Adipocyte (in vitro differentiated cells): Measurements from ENCODE around the gene SERPINH1.

Experiments
- DNase-seq: peaks from one replicate; pipeline ENCODE4 v3.0.0-alpha.2; 2015; ENCODE audit warnings: low read depth
- H3K27me3 ChIP-seq: replicated peaks from 2 replicates; pipeline ENCODE4 v1.7.0; 2013; ENCODE audit warnings: mild to moderate bottlenecking, low read length, moderate library complexity; ENCODE audit not compliant: control insufficient read depth, insufficient read depth
- H3K36me3 ChIP-seq: 2 replicates; pipeline ENCODE4 v1.7.0; 2013; ENCODE audit warnings: low read length, mild to moderate bottlenecking, moderate library complexity; ENCODE audit not compliant: control insufficient read depth, insufficient read depth, severe bottlenecking
- H3K4me1 ChIP-seq: 2 replicates; pipeline ENCODE4 v1.7.0; 2013; ENCODE audit warnings: mild to moderate bottlenecking, low read length, moderate library complexity; ENCODE audit not compliant: control insufficient read depth, insufficient read depth
- H3K4me3 ChIP-seq: 2 replicates; pipeline ENCODE4 v1.7.0; 2013; ENCODE audit warnings: mild to moderate bottlenecking, low read length, moderate library complexity
- H3K9ac ChIP-seq: 2 replicates; pipeline ENCODE4 v1.7.0; 2013; ENCODE audit warnings: mild to moderate bottlenecking, low read length, moderate library complexity
- H3K9me3 ChIP-seq: 2 replicates; pipeline ENCODE4 v1.7.0; 2013; ENCODE audit warnings: mild to moderate bottlenecking, low read length, moderate library complexity; ENCODE audit not compliant: control insufficient read depth

The SERPINH1 gene

GRCh38 chr11:75562048-75562835 is at the start of gene SERPINH1:
Gene SERPINH1, plus strand, starts transcription at chr11:75562253. Its CDS starts 4,097 bp downstream, at chr11:75566350.
- peak; percentile 93 for DNase-seq
- peak within 1 kb of the TSS; percentile 99 for H3K9ac ChIP-seq
- no peaks in the 10 kb centered on the region for H3K9me3 ChIP-seq
- H3K36me3 ChIP-seq: peaks cover 22% of the 10 kb centered on the region
- peaks cover 70% of the 10 kb centered on the region for H3K4me1 ChIP-seq
- H3K27me3 ChIP-seq: no peaks in the 10 kb centered on the region
- H3K4me3 ChIP-seq: peak within 1 kb of the TSS; percentile 93

GRCh38 chr11:75513250-75513649 is 48.8 kb upstream of the SERPINH1 start:
- no peak for DNase-seq
- peaks cover 18% of the 10 kb centered on the region for H3K4me1 ChIP-seq
- H3K4me3 ChIP-seq: no peak overlapping the region
- H3K27me3 ChIP-seq: peaks cover 4% of the 10 kb centered on the region
- peaks cover 5% of the 10 kb centered on the region for H3K9me3 ChIP-seq
- no peaks in the 10 kb centered on the region for H3K36me3 ChIP-seq
- no peak overlapping the region for H3K9ac ChIP-seq

- no peak overlapping the region for H3K4me3 ChIP-seq
- H3K4me1 ChIP-seq: peaks cover 16% of the 10 kb centered on the region
- H3K36me3 ChIP-seq: no peaks in the 10 kb centered on the region
- H3K9ac ChIP-seq: no peak overlapping the region
- H3K9me3 ChIP-seq: peaks cover 5% of the 10 kb centered on the region
- no peak for DNase-seq
- H3K27me3 ChIP-seq: peaks cover 8% of the 10 kb centered on the region
Observed at GRCh38 chr11:75514596-75514995, 47.5 kb upstream of the SERPINH1 start.

GRCh38 chr11:75516140-75516539 is 45.9 kb upstream of the SERPINH1 start:
- Histone ChIP-seq H3K27me3 (peaks cover 8% of the 10 kb centered on the region), H3K9me3 (peaks cover 5% of the 10 kb centered on the region), H3K36me3 (no peaks in the 10 kb centered on the region), H3K9ac (no peak overlapping the region), H3K4me1 (peaks cover 3% of the 10 kb centered on the region), H3K4me3 (no peak overlapping the region)
- no peak for DNase-seq

GRCh38 chr11:75516886-75517285 is 45.2 kb upstream of the SERPINH1 start:
- DNase-seq: no peak
- Histone ChIP-seq H3K9me3 (peaks cover 5% of the 10 kb centered on the region), H3K9ac (no peak overlapping the region), H3K27me3 (peaks cover 10% of the 10 kb centered on the region), H3K36me3 (no peaks in the 10 kb centered on the region), H3K4me1 (no peaks in the 10 kb centered on the region), H3K4me3 (no peak overlapping the region)

GRCh38 chr11:75518204-75518549 is 43.9 kb upstream of the SERPINH1 start:
- Histone ChIP-seq H3K27me3 (peaks cover 18% of the 10 kb centered on the region), H3K36me3 (no peaks in the 10 kb centered on the region), H3K9me3 (peaks cover 5% of the 10 kb centered on the region), H3K4me1 (no peaks in the 10 kb centered on the region), H3K9ac (no peak overlapping the region), H3K4me3 (no peak overlapping the region)
- DNase-seq: no peak

GRCh38 chr11:75518771-75519653 is 43.0 kb upstream of the SERPINH1 start:
- Histone ChIP-seq H3K4me3 (no peak overlapping the region), H3K9ac (no peak overlapping the region), H3K9me3 (peaks cover 5% of the 10 kb centered on the region), H3K4me1 (peaks cover under 1% of the 10 kb centered on the region), H3K27me3 (peaks cover 25% of the 10 kb centered on the region), H3K36me3 (no peaks in the 10 kb centered on the region)
- no peak for DNase-seq

- DNase-seq: no peak
Observed at GRCh38 chr11:75520688-75521087, 41.4 kb upstream of the SERPINH1 start.

GRCh38 chr11:75522286-75523044 is 39.6 kb upstream of the SERPINH1 start:
- Histone ChIP-seq H3K27me3 (peaks cover 24% of the 10 kb centered on the region), H3K4me1 (peaks cover 8% of the 10 kb centered on the region), H3K9ac (no peak overlapping the region), H3K9me3 (no peaks in the 10 kb centered on the region), H3K4me3 (no peak overlapping the region), H3K36me3 (no peaks in the 10 kb centered on the region)
- DNase-seq: no peak

More at GRCh38 chr11:75520688-75521087, 41.4 kb upstream of the SERPINH1 start:
- Histone ChIP-seq H3K36me3 (no peaks in the 10 kb centered on the region), H3K9ac (no peak overlapping the region), H3K9me3 (peaks cover 5% of the 10 kb centered on the region), H3K4me3 (no peak overlapping the region), H3K27me3 (peaks cover 28% of the 10 kb centered on the region), H3K4me1 (peaks cover 8% of the 10 kb centered on the region)

GRCh38 chr11:75523189-75523588 is 38.9 kb upstream of the SERPINH1 start:
- Histone ChIP-seq H3K9me3 (no peaks in the 10 kb centered on the region), H3K9ac (no peak overlapping the region), H3K4me1 (peaks cover 8% of the 10 kb centered on the region), H3K27me3 (peaks cover 24% of the 10 kb centered on the region), H3K4me3 (no peak overlapping the region), H3K36me3 (no peaks in the 10 kb centered on the region)
- DNase-seq: no peak
